Testis (tissue), 2 donors: Measurements from ENCODE around the gene COIL.

Source experiments
- CTCF ChIP-seq, 3 experiments: fragments of 450-650 bp in 2 of 3; fragments of 200-600 bp in 1 of 3; sonication (generic) in 1 of 3; IDR thresholded peaks; one replicate each; pipeline ENCODE4 v1.5.1; 2016 to 2019; ENCODE audit warnings: antibody characterized with exemption in 3 of 3, mild to moderate bottlenecking in 2 of 3, moderate library complexity in 1 of 3
- POLR2A ChIP-seq: fragments of 450-650 bp; IDR thresholded peaks from one replicate; pipeline ENCODE4 v1.6.1; 2017; ENCODE audit warnings: antibody characterized with exemption, mild to moderate bottlenecking, moderate library complexity

GRCh38 chr17:56912105-56912999 lies 48.5 kb downstream of the COIL start:
- TF ChIP-seq CTCF (IDR thresholded peaks at IDR 0.05): no peak
- TF ChIP-seq POLR2A: no peak
